WTC11 (cell line): ENCODE measurements around the gene TDRD1. TPM values are rescaled to one million over a fixed set of nuclear protein-coding genes. Genes with fewer than 3 reads are reported as not detected.
A peak's percentile ranks its signal among the peaks of the same experiment; 100 is the strongest.

Experiments
- CBFB ChIP-seq: sonication (generic); formaldehyde crosslinking; IDR thresholded peaks from 2 replicates; pipeline ENCODE4 v1.8.1; 2022; ENCODE audit warnings: mild to moderate bottlenecking, low read depth, missing genetic modification reagents
- CREB1 ChIP-seq: sonication (generic); formaldehyde crosslinking; IDR thresholded peaks from 2 replicates; pipeline ENCODE4 v1.8.0; 2023; ENCODE audit warnings: mild to moderate bottlenecking, missing genetic modification reagents
- CREM ChIP-seq: sonication (generic); formaldehyde crosslinking; IDR thresholded peaks from 2 replicates; pipeline ENCODE4 v1.8.1; 2022; ENCODE audit warnings: mild to moderate bottlenecking, missing genetic modification reagents, moderate library complexity
- E2F5 ChIP-seq: sonication (generic); formaldehyde crosslinking; IDR thresholded peaks from 2 replicates; pipeline ENCODE4 v1.8.1; 2022; ENCODE audit warnings: mild to moderate bottlenecking, moderate library complexity, missing genetic modification reagents
- ESRRA ChIP-seq: sonication (generic); formaldehyde crosslinking; IDR thresholded peaks from 2 replicates; pipeline ENCODE4 v1.8.1; 2022; ENCODE audit warnings: mild to moderate bottlenecking, missing genetic modification reagents, borderline replicate concordance
- FOXK1 ChIP-seq: sonication (generic); formaldehyde crosslinking; IDR thresholded peaks from 2 replicates; pipeline ENCODE4 v1.8.0; 2022; ENCODE audit warnings: mild to moderate bottlenecking, moderate library complexity, missing genetic modification reagents
- MAX ChIP-seq: sonication (generic); formaldehyde crosslinking; IDR thresholded peaks from 2 replicates; pipeline ENCODE4 v1.8.0; 2022; ENCODE audit warnings: mild to moderate bottlenecking, missing genetic modification reagents
- MYBL2 ChIP-seq: sonication (generic); formaldehyde crosslinking; IDR thresholded peaks from 2 replicates; pipeline ENCODE4 v1.8.1; 2023; ENCODE audit warnings: mild to moderate bottlenecking, moderate library complexity, missing genetic modification reagents
- SOX15 ChIP-seq: fragments of 250-450 bp; sonication (Bioruptor Pico); IDR thresholded peaks from 2 replicates; pipeline ENCODE4 v1.9.0; 2021; ENCODE audit warnings: mild to moderate bottlenecking
- ZNF121 ChIP-seq: sonication (generic); formaldehyde crosslinking; IDR thresholded peaks from 2 replicates; pipeline ENCODE4 v1.8.0; 2023; ENCODE audit warnings: missing genetic modification reagents
- ZNF232 ChIP-seq: sonication (generic); formaldehyde crosslinking; IDR thresholded peaks from 2 replicates; pipeline ENCODE4 v1.8.0; 2022; ENCODE audit warnings: mild to moderate bottlenecking, missing genetic modification reagents
- ZNF317 ChIP-seq: sonication (generic); formaldehyde crosslinking; IDR thresholded peaks from 2 replicates; pipeline ENCODE4 v1.8.1; 2023; ENCODE audit warnings: low read depth, mild to moderate bottlenecking, moderate library complexity, missing genetic modification reagents, borderline replicate concordance
- ZNF416 ChIP-seq: fragments of 250-450 bp; sonication (Bioruptor Pico); IDR thresholded peaks from 2 replicates; pipeline ENCODE4 v1.9.0; 2021; ENCODE audit warnings: mild to moderate bottlenecking, inconsistent platforms
- ZNF425 ChIP-seq: fragments of 250-450 bp; sonication (Bioruptor Pico); conservative IDR thresholded peaks from 2 replicates; pipeline ENCODE4 v1.9.0; 2021; ENCODE audit warnings: mild to moderate bottlenecking
- ZNF512 ChIP-seq: sonication (generic); formaldehyde crosslinking; IDR thresholded peaks from 2 replicates; pipeline ENCODE4 v1.8.1; 2022; ENCODE audit warnings: missing genetic modification reagents, borderline replicate concordance
- ZNF532 ChIP-seq: fragments of 250-450 bp; sonication (Bioruptor Pico); IDR thresholded peaks from 2 replicates; pipeline ENCODE4 v1.9.0; 2021; ENCODE audit warnings: mild to moderate bottlenecking, borderline replicate concordance
- total RNA-seq: library from RNA; stranded (reverse); gene quantifications from 3 replicates; pipeline ENCODE4 v1.2.3, GENCODE V29; 2021
- TF ChIP-seq, protein P1 (sequence below): sonication (generic); formaldehyde crosslinking; IDR thresholded peaks from 2 replicates; pipeline ENCODE4 v1.8.0; 2022; ENCODE audit warnings: mild to moderate bottlenecking, missing genetic modification reagents
- TF ChIP-seq, protein P2 (sequence below): sonication (generic); formaldehyde crosslinking; IDR thresholded peaks from 2 replicates; pipeline ENCODE4 v1.8.1; 2023; ENCODE audit warnings: mild to moderate bottlenecking, missing genetic modification reagents, moderate library complexity
- TF ChIP-seq, protein P3 (sequence below): sonication (generic); formaldehyde crosslinking; IDR thresholded peaks from 2 replicates; pipeline ENCODE4 v1.8.1; 2022; ENCODE audit warnings: mild to moderate bottlenecking, missing genetic modification reagents, moderate library complexity, borderline replicate concordance
- TF ChIP-seq, protein P4 (sequence below): sonication (generic); formaldehyde crosslinking; IDR thresholded peaks from 2 replicates; pipeline ENCODE4 v1.8.1; 2023; ENCODE audit warnings: mild to moderate bottlenecking, moderate library complexity, missing genetic modification reagents
- TF ChIP-seq, protein P5 (sequence below): fragments of 250-450 bp; sonication (Bioruptor Pico); IDR thresholded peaks from 2 replicates; pipeline ENCODE4 v1.9.0; 2021; ENCODE audit warnings: mild to moderate bottlenecking

The TDRD1 gene
- total RNA-seq, 1 experiment from 2014 or later: 0.70 TPM

DNA sequence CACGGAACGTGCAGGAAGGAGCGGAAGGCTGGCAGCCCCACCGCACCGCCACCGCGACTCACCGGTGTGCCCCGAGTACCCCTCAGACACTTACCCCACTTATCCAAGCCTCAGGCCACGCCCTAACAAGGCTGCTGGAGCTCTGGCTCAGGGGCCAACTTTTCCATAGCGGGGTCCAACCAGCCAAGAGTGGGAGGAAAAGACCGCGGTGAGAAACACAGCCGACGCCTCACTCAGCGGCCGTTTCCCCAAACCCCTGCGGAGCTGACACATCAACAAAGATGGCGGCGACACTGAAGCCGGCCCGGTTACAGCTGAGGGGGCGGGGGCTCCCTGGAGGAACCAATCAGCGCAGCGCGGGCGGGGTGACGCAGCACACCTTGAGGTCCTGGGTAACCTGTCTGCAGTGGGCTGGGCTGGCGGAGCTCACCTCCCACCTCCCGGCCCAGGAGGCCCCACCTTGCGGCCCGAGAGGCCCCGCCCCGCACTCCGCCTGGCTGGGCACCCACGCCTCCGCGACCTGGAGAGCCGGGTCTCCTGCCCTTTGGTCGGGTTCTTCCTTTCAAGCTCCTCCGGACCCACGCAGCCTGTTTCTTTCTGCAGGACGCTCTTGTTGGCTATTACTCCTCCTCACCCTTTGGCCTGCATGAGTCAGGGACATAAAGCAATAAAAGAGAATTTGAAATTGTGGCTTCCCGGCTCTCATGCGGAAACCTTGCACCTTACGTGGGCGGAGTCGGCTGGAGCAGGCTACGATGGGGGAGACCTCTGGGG, 5.0 kb upstream of the TDRD1 start, which contains the start of gene CCDC186 (continued):
- TF ChIP-seq ZNF532 (CRISPR knock-in tag): no peak
- TF ChIP-seq ZNF232 (CRISPR knock-in tag): no peak; the same call in none of the 2 replicates
- TF ChIP-seq FOXK1: peak; percentile 94
- TF ChIP-seq, protein P1, sequence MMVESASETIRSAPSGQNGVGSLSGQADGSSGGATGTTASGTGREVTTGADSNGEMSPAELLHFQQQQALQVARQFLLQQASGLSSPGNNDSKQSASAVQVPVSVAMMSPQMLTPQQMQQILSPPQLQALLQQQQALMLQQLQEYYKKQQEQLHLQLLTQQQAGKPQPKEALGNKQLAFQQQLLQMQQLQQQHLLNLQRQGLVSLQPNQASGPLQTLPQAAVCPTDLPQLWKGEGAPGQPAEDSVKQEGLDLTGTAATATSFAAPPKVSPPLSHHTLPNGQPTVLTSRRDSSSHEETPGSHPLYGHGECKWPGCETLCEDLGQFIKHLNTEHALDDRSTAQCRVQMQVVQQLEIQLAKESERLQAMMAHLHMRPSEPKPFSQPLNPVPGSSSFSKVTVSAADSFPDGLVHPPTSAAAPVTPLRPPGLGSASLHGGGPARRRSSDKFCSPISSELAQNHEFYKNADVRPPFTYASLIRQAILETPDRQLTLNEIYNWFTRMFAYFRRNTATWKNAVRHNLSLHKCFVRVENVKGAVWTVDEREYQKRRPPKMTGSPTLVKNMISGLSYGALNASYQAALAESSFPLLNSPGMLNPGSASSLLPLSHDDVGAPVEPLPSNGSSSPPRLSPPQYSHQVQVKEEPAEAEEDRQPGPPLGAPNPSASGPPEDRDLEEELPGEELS (CRISPR knock-in tag): peak; percentile 64; the same call in 1 of the 2 replicates
- no peak for TF ChIP-seq SOX15 (CRISPR knock-in tag)
- TF ChIP-seq MYBL2 (CRISPR knock-in tag): no peak
- TF ChIP-seq CBFB (CRISPR knock-in tag): no peak
- TF ChIP-seq, protein P2, sequence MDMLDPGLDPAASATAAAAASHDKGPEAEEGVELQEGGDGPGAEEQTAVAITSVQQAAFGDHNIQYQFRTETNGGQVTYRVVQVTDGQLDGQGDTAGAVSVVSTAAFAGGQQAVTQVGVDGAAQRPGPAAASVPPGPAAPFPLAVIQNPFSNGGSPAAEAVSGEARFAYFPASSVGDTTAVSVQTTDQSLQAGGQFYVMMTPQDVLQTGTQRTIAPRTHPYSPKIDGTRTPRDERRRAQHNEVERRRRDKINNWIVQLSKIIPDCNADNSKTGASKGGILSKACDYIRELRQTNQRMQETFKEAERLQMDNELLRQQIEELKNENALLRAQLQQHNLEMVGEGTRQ (CRISPR knock-in tag): 0 out of 2 replicates have a peak, but pooled peaks have one; percentile 18
- TF ChIP-seq E2F5: 0 out of 2 replicates have a peak, but pooled peaks have one; percentile 26
- TF ChIP-seq, protein P3, sequence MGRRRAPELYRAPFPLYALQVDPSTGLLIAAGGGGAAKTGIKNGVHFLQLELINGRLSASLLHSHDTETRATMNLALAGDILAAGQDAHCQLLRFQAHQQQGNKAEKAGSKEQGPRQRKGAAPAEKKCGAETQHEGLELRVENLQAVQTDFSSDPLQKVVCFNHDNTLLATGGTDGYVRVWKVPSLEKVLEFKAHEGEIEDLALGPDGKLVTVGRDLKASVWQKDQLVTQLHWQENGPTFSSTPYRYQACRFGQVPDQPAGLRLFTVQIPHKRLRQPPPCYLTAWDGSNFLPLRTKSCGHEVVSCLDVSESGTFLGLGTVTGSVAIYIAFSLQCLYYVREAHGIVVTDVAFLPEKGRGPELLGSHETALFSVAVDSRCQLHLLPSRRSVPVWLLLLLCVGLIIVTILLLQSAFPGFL (CRISPR knock-in tag): no peak
- TF ChIP-seq ZNF317 (CRISPR knock-in tag): no peak
- TF ChIP-seq ZNF416 (CRISPR knock-in tag): no peak
- no peak for TF ChIP-seq ESRRA (CRISPR knock-in tag)
- TF ChIP-seq CREM (CRISPR knock-in tag): peak; percentile 85
- TF ChIP-seq ZNF121: no peak
- TF ChIP-seq, protein P4, sequence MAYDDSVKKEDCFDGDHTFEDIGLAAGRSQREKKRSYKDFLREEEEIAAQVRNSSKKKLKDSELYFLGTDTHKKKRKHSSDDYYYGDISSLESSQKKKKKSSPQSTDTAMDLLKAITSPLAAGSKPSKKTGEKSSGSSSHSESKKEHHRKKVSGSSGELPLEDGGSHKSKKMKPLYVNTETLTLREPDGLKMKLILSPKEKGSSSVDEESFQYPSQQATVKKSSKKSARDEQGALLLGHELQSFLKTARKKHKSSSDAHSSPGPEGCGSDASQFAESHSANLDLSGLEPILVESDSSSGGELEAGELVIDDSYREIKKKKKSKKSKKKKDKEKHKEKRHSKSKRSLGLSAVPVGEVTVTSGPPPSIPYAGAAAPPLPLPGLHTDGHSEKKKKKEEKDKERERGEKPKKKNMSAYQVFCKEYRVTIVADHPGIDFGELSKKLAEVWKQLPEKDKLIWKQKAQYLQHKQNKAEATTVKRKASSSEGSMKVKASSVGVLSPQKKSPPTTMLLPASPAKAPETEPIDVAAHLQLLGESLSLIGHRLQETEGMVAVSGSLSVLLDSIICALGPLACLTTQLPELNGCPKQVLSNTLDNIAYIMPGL (CRISPR knock-in tag): peak; percentile 38; the same call in 1 of the 2 replicates
- TF ChIP-seq CREB1 (CRISPR knock-in tag): 0 out of 2 replicates have a peak, but pooled peaks have one; percentile 19
- TF ChIP-seq, protein P5, sequence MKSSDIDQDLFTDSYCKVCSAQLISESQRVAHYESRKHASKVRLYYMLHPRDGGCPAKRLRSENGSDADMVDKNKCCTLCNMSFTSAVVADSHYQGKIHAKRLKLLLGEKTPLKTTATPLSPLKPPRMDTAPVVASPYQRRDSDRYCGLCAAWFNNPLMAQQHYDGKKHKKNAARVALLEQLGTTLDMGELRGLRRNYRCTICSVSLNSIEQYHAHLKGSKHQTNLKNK (CRISPR knock-in tag): no peak
- TF ChIP-seq MAX (CRISPR knock-in tag): peak; percentile 48; the same call in 1 of the 2 replicates
- no peak for TF ChIP-seq ZNF512 (CRISPR knock-in tag)
- TF ChIP-seq ZNF425 (CRISPR knock-in tag): no peak
